ENCODE measurements around the gene RAPGEF5.

GRCh38 chr7:22302193-22302592 is 54.8 kb downstream of the RAPGEF5 start:
- TF ChIP-seq CTCF (IDR thresholded peaks at IDR 0.05) (no peak), POLR2A (IDR thresholded peaks at IDR 0.05) (no peak)
